ENCODE results near the gene IFT81.
"Not testable (repeated sequence)": the region's sequence is repeated elsewhere in the genome, so short reads cannot be mapped to it uniquely, and the experiment has no call there.

The IFT81 gene

DNA sequence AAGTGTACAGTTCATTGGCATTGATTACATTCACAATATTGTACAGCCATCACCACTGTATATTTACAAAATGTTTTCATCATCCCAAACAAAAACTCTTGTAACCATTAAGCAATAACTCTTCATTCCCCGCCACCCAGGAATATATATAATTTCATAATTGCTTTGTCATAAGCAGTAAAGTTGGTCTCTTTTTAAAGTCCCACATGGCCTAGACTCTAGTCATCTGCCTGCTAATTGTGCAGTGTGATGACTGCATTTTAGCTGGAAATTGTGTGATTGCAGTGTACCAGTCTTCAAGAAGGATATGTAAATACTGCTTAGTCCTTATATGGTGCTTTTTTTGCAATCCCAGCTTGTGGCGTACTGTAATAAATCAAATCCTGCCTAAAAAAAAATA lies 81.8 kb downstream of the IFT81 start:
- no peak for DNase-seq (ENCODE audit: low spot score)

DNA sequence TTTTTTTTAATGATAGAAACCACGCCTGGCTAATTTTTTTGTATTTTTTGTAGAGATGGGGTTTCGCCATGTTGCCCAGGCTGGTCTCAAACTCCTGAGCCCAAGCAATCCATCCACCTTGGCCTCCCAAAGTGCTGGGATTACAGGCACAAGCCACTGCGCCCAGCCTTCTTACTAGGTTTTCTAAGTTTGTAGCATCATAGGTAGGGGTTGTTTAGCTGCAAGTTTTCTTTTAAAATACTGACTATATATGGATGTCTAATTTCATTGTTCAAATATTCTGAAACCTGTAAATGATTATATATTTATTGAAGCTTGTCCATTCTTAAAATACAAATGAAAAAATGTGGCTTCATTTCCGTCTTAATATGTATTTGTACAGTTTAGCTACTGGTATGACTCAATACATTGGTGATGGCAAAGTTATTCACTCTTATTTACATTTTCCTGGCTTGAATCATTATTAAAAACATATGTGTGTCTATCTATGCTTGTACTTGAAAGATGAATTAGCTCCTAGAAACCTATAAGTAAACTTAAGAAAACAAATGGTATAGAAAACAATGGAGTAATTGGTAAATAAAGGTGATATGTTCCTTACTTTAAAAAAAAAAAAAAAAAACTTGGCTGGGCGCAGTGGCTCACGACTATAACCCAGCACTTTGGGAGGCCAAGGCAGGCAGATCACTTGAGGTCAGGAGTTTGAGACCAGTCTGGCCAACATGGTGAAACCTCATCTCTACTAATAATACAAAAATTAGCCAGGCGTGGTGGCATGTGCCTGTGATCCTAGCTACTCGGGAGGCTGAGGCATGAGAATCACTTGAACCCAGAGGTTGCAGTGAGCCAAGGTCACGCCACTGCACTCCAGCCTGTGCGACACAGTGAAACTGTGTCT lies 87.7 kb downstream of the IFT81 start:
- DNase-seq (ENCODE audit: low spot score), result not testable (repeated sequence)

DNA sequence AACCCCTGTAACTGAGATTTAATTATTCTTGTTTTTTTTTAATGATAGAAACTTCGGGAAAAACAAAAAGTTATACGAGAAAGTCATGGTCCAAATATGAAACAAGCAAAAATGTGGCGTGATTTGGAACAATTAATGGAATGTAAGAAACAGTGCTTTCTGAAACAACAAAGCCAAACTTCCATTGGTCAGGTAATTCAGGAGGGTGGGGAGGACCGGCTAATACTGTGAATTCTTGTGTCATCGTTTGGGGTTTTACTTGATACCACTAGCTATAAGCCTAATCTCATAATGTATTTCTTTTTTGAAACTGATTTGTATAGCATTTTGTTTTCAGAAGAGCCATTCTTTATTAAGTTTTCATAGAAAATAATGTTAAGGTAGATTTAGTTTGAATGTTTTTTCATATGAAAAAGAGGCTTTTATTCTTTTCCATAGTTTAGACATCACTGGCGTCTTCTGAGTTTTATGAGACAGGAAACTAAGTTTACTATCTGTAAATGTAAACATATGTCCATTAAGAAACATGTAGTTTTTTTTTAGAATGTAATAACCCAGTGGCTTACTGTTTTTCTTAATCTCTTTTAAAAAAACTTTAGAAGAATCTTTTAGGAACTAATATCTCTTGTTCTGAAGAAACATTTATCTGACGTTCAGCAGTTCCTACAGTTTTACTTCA lies 94.0 kb downstream of the IFT81 start:
- DNase-seq (ENCODE audit: low spot score), result no peak

DNA sequence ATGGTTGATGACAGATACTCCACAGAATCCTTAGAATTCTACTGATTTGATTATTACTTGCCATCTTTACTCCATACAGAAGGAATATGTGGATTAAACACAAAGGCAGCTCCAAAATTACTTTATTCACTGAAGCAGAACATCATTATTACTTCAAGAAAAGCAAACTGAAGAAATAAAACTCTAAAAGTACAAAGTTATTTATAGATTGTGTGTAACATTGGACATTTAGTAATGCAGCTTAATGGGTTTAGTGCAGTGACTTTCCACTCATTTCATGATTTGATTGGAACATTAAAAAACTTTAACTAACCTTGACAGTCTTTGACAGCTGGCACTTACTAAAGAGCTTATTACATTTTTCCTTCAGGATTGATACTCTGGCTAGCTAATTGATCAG lies 97.9 kb downstream of the IFT81 start:
- no peak for DNase-seq (ENCODE audit: low spot score)

DNA sequence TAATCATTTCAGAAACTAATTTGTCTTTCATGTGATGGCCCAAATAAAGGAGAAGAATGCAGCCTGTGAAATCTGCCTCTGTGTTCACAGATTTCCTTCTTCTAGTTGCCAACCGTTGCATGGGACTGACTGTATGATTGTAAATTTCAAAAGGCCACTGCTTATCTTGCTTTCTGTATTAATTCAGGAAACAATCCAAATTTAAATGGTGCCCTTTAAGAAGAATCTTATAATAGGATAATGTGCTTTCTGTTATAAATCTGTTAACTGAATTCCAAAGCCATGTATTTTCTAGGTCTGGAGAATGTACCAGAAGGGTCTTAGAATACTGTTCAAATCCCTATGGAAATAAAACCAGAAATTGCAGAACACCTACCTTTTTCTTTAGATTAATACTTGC lies 98.3 kb downstream of the IFT81 start:
- no peak for DNase-seq (ENCODE audit: low spot score)

DNA sequence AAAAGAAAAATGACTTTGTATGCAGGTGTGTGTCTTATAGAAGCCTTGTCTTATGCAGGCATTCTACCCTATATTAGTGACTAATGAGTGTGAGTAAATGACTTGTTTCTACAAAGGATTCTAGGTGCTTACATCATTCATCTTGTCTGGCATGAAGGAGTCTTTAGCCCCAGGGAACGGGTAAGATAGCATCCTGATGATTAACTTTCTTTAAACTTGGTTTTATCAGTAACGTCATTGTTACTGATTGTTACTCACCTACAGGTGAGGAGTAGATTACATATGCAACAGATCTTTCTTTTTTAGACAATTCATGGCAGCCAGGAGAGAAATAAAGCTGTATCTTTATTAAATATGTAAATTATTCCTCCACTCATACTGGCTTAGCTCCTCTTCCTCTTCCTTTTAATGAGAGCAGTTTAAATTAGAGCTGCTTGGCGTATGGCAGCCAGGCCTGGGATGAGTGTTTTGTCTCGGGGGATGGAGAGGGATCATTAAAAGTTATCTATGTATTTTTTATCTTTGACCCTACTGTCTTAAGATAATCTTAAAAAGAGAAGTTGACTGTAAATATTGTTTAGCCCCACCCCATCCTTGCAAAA lies 99.7 kb downstream of the IFT81 start:
- DNase-seq (ENCODE audit: low spot score), result no peak

DNA sequence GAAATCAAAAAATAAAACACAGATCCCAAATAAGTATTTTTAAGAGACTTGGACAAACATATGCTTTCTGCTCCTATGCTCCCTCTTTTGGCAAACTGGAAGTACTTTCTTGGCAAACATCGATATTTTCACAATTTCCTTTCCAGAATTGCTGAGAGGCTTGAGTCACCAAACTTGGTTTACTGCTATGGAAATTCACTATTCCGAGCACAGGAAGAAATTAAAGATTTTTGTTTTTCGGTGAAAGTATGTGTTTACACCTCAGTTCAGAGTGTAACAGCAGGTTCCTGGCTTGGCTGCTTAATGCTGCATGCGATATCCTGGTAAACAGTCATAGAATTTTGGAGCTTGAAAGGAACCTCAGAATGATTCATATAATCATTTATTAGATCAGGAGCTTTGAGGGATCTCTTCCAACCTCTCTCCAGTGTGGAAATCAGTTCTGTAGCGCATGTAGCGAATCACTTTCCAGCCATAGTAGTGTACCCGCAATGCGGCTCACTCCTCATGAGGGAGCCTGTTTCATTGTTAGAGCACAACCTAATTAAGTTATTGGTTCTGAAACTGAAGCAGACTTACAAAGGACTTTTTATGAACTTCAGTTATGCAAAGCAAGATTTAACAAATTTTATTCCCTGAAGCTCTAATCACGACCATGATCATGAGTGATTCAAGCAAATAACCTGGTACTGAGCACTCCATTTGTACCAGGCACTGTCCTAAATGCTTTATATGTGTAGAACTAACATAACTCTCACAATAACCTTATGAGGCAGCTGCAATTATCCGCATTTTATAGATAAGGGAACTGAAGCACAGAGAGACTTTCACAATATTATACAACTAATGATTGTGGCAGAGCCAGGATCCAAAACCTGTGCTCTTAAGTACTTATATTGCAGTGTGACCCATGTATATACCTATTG lies 100.5 kb downstream of the IFT81 start:
- peak; percentile 61 for DNase-seq (ENCODE audit: low spot score)

DNA sequence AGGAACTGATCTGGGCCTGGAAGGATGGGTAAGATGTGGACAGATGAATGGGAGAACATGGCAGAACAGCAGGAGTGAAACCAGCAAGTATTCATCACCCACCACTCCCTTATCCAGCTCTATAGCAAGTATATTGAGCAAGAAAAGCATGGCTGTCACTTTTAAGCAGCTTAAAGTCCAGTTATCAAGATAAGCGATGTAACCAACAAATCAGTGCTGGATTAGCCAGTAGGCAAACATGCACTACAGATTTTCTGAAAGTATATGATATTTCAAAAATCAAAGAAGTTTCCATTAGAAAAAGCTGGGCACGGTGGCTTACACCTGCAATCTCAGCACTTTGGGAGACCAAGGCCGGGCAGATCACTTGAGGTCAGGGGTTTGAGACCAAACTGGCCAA lies 103.0 kb downstream of the IFT81 start:
- no peak for DNase-seq (ENCODE audit: low spot score)

DNA sequence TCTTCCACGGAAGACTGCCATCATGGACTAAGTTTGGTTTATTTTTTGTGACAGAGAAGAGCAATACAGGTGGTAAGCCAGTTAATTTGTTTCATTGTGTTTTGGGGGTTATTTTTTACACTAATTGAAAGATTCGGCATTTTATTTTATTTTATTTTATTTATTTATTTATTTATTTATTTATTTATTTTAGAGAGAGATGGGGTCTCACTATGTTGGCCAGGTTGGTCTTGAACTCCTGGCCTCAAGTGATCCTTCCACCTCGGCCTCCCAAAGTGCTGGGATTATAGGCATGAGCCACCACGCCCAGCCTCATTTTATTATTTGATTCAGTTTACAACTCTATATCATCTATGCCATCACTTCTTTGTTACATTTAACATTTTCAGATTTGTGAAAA lies 104.2 kb downstream of the IFT81 start:
- not testable (repeated sequence) for DNase-seq (ENCODE audit: low spot score)

DNA sequence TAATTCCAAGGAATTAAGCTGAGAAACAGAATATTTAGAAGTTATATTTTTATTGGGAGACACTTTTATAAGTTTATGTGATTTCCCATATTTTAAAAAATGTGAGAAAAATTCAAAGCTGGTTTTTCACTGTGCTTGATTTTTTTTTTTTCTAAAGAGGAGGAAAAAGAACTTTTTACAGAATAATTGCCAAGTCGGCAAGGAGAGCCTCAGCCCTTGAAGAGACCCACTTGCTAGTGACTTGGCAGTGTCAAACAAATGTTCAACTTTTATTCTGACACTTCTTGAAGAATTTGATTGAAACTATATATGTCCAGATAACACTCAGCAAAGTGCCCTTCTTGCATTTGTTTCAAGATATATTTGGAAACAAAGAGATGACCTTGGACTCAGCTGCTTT lies 104.6 kb downstream of the IFT81 start:
- no peak for DNase-seq (ENCODE audit: low spot score)

DNA sequence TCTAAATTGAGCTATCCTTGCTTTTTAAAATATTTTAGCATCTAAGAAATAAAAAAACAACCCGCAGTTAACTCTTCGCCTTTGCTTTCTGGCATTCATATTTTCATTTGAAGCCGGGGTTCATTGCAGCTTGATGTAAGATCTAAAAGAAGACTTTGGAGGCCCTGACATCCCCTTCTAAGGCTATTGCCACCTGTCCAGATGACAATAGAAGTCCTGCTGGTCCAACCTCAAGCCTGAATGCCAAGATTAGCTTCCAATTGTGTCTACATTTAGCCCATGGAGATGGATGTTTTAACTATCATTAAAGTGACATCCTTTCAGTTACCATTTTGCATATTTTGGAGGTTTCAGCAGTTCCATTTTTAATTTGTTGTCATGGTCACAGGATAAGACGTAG lies 105.3 kb downstream of the IFT81 start:
- no peak for DNase-seq (ENCODE audit: low spot score)

DNA sequence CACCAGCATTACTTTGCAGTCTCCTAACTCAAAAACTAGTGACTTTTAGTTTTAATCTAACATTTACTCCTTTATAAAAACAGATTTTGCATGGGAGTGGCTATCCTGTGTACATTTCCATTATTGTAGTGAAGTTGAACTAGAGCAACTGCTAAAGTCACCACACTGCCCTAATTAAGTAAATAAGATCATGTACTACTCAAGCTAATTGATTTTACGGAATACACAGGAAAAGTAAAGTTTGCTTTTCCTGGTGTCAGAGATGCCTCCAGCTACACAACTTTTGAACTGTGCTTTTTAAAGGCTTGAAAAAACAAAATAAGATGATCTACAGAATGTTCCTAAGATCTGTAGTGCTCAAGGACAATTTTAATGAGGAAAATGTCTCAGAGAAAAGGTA lies 106.5 kb downstream of the IFT81 start:
- no peak for DNase-seq (ENCODE audit: low spot score)

DNA sequence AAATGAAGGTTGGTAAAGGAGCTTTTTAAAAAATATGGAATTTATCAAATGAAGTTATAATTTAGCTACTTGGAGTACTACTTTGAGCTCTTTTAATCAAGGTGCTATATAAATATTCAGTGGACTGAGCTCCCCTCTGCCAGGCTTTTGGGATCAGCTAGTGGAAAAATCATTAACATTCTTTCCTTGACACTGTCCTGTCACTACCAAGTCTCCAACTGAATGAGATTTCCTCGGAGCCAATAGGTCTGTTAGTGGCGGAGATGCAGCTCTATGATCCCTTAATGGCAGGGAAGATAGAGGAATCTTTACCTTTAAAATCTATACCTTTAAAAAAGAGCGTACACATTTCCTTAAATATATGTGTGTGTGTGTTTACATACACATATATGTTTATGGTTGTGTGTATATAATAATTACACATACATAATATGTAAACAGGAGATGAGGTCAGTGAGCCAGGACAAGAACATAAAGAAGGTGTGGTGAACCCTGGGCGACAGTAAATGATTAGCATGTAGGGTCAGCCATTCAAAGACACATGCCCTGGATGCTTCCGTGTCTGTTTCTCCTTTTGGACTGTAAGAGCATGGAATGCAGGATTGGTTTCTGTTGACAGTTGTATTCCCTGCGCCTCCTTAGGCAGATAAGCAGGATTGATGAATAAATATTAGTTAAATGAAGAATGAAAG lies 109.2 kb downstream of the IFT81 start:
- DNase-seq (ENCODE audit: low spot score), result no peak

DNA sequence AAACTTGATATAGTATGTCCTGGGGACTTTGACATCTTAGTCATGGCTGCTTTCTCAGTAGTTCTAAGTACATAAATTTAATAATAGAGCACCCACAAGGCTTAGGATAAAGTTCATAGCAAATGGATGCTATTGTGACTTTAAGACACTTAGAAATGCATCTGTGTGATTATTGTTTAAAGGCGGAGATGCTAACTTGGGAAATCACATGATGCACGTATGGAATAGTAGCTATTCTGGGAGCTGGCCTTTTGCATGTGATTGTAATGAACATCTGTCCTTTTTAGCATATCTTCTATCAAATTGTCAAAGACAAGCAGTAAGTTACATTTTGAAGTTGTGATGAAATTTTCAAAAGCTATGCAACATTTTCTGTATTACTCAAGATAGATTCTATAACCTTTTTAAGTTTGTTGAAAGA lies 110.2 kb downstream of the IFT81 start:
- DNase-seq (ENCODE audit: low spot score), result no peak

DNA sequence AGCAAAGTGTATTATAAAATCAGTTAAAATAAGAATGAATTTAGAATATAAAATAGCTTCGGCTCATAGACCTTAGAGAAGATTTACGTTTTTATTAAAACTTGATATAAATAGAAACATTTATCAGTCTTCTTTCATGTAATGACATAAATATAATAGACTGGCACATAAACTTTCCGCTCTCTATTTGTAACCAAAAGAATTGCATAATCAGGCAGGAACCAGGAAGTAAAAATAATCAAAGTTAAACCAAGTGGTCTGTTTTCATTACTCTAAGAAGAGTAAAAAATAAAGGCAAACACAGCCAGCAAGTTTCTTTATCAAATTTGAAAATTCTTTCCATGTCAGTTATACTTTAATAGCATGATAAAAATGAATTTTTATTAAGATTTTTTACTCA lies 110.6 kb downstream of the IFT81 start:
- no peak for DNase-seq (ENCODE audit: low spot score)

DNA sequence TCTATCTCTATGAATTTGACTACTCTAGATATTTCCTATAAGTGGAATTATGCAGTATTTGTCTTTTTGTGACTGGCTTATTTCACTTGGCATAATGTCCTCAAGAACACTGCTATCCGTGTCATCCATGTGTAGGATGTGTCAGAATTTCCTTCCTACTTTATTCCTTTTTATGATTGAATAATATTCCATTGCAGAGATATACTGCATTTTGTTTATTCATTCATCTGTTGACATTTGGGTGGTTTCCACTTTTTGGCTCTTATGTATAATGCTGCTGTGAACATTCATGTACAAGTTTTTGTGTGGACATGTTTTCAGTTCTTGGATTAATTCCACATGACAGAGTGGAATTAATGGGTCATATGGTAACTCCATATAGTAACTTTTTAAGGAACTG lies 111.2 kb downstream of the IFT81 start:
- no peak for DNase-seq (ENCODE audit: low spot score)

DNA sequence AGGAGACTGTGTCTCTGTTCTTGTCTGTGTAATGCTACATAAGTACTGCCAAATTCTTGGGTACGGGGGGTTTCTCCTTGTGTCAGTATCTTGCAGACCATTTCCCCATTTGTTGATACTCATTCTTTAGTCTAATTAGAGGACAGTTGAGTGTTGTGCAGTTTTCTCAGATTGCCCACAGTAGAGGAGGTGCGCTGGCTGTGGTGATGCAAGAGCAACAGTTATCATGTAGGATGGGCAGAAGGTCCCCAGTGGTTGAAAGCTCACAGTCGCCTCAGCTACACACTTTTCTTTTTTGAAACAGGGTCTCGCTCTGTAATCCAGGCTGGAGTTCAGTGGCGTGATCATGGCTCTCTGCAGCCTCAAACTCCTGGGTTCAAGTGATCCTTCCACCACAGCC lies 119.1 kb downstream of the IFT81 start:
- no peak for DNase-seq (ENCODE audit: low spot score)

DNA sequence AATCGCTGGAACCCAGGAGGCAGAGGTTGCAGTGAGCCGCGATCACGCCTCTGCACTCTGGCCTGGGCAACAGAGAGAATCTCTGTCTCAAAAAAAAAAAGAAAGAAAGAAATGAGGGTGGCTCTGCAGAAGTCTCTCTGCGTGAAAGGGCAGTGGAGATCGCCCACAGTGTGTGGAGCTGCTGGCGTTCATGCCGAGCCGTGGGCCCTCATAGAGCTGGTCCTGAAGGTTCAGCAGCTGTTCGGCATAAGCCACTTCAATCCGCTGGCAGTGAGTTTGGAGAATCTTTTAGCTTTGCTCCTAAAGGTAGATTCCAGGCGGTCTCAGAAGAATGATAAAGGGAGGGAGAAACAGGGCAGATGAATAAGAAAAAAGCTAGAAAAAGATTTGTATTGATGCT lies 120.2 kb downstream of the IFT81 start:
- no peak for DNase-seq (ENCODE audit: low spot score)

DNA sequence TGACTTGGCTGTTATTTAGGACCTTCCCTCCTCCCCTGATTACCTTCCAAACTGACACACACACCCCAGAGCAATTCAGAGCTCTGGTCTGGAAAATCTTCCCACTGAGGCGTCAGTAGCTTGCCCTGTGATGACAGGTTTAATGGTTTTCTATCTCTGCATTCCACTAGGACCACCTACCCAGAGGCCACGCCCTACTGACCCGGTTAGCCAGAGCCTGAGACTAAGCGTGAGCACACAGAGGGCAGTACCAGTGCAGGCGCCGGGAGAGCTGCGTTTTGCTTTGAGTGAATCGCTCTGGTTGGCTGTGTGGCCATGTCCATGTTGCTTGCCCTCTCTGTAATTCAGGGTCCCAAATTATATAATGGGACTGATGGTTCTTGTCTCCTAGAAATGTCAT lies 120.7 kb downstream of the IFT81 start:
- DNase-seq (ENCODE audit: low spot score), result no peak

DNA sequence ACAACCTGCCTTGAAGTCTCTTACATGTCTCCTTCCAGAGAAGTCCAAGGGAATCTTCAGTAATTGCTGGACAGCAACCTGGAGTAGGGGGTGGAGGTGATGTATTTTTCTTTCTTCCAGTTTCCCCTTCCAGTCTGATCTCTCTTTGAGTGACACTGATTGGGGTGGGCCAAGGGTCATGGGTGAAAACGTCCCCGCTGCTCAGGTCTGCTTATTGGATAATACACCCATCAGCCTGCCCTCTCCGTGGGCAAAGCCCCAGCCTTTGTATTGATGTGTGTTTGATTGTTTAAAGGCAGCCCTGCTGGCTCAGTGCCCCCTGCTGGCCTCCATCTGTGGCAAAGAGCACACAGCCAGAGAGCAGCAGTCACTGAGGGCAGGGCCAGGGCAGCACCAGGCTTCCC lies 121.2 kb downstream of the IFT81 start:
- DNase-seq (ENCODE audit: low spot score), result no peak

DNA sequence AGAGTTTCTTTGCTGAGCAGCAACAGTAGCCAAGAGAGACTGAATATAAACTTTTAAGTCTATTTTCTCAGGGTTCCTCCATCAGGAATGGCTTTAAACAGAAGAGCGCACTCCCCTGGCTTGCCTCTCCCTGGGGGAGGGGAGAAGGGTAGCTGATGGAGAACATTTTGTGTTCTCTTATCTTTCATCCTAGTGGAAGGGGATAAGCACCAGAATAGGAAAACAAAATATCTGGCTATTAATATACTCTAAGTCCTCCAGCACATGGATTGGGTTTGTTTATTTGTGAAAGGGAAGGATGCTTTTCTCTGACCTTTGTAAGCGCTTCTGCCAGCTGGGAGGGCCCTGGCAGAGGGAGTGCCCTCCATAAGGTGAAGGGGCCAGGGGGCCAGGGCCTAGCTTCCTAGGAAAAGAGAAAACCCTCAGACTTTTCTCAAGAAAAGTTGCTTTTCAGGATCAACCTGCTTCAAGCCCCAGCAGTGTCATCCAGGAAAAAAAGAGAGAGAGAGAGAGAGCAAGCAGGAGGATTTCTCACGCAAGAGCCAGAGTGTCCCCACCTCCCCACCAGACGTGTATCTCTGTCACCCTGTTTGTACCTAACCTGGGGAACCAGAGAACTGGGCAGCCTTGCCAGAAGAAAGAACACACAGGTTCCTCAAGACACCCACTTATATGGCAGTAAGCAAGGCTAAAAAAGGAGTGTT lies 122.6 kb downstream of the IFT81 start:
- DNase-seq (ENCODE audit: low spot score), result no peak

Measured in globus pallidus (tissue), 1 donor.